LHCN-M2 (cell line): ENCODE measurements around the gene SIRPA. TPM values are rescaled to one million over a fixed set of nuclear protein-coding genes. Genes with fewer than 3 reads are reported as not detected.

Source experiments
- DNase-seq: peaks from one replicate; pipeline ENCODE4 v3.0.0-alpha.2; 2012; ENCODE audit warnings: low read depth
- total RNA-seq: library from RNA; depleted of rRNA; stranded (reverse); fragments of >200 nt; gene quantifications from 2 replicates; pipeline ENCODE4 v1.2.3, GENCODE V29; 2014

SIRPA gene
- total RNA-seq, 1 experiment from 2014 or later: 7.8 TPM

- DNase-seq: no peak
Observed at GRCh38 chr20:1870323-1870722, 24.9 kb upstream of the SIRPA start.

GRCh38 chr20:1870792-1871550 is 24.2 kb upstream of the SIRPA start:
- DNase-seq: no peak

GRCh38 chr20:1871807-1872458 is 23.3 kb upstream of the SIRPA start:
- no peak for DNase-seq

GRCh38 chr20:1872459-1873097 is 22.6 kb upstream of the SIRPA start:
- no peak for DNase-seq

GRCh38 chr20:1874450-1875182 is 20.6 kb upstream of the SIRPA start:
- no peak for DNase-seq

GRCh38 chr20:1875183-1875554 is 20.0 kb upstream of the SIRPA start:
- DNase-seq: no peak

GRCh38 chr20:1875762-1876161 is 19.4 kb upstream of the SIRPA start:
- DNase-seq: no peak

GRCh38 chr20:1876217-1876921 is 18.8 kb upstream of the SIRPA start:
- DNase-seq: no peak

GRCh38 chr20:1876975-1877608 is 18.1 kb upstream of the SIRPA start:
- DNase-seq: no peak

- DNase-seq: no peak
Observed at GRCh38 chr20:1877609-1878200, 17.5 kb upstream of the SIRPA start.

- DNase-seq: no peak
Observed at GRCh38 chr20:1879369-1879768, 15.8 kb upstream of the SIRPA start.

- DNase-seq: no peak
Observed at GRCh38 chr20:1879934-1880333, 15.3 kb upstream of the SIRPA start.

GRCh38 chr20:1880529-1881239 is 14.5 kb upstream of the SIRPA start:
- no peak for DNase-seq

GRCh38 chr20:1881240-1881835 is 13.9 kb upstream of the SIRPA start:
- no peak for DNase-seq

- DNase-seq: no peak
Observed at GRCh38 chr20:1882026-1882425, 13.2 kb upstream of the SIRPA start.

- DNase-seq: no peak
Observed at GRCh38 chr20:1883986-1884385, 11.2 kb upstream of the SIRPA start.

GRCh38 chr20:1885254-1885653 is 10.0 kb upstream of the SIRPA start:
- no peak for DNase-seq

- no peak for DNase-seq
Observed at GRCh38 chr20:1885940-1886693, 9.1 kb upstream of the SIRPA start.

GRCh38 chr20:1887321-1887720 is 7.9 kb upstream of the SIRPA start:
- DNase-seq: no peak
